ENCODE measurements around the gene PEX11B. TPM values are rescaled to one million over a fixed set of nuclear protein-coding genes. Genes with fewer than 3 reads are reported as not detected.

Gene PEX11B
- total RNA-seq, 1 donor from 2014 or later: 47.7 TPM

- TF ChIP-seq CTCF (IDR thresholded peaks at IDR 0.05): no peak
- DNase-seq (no peak), ATAC-seq (ENCODE audit: low read depth) (no peak)
- Mint-ChIP-seq H3K4me1 (peaks cover 40% of the 10 kb centered on the region), H3K9me3 (no peaks in the 10 kb centered on the region), H3K27me3 (no peaks in the 10 kb centered on the region), H3K4me3 (no peak overlapping the region), H3K36me3 (ENCODE audit: low read depth) (peaks cover 25% of the 10 kb centered on the region), H3K27ac (no peak overlapping the region)
- ChIA-PET POLR2A (interaction anchor here (0.6 to 1.9 kb wide), 3 partner anchors 10 to 98 kb away, joined by 3 to 10 read pairs (median 4); partner anchors contain the start of genes ANKRD34A, POLR3GL and RBM8A), CTCF (no interaction called here)
- intact Hi-C loops (cut with micrococcal nuclease): no loop called here
Observed at GRCh38 chr1:145953861-145954260, 35.3 kb upstream of the PEX11B start.

DNA sequence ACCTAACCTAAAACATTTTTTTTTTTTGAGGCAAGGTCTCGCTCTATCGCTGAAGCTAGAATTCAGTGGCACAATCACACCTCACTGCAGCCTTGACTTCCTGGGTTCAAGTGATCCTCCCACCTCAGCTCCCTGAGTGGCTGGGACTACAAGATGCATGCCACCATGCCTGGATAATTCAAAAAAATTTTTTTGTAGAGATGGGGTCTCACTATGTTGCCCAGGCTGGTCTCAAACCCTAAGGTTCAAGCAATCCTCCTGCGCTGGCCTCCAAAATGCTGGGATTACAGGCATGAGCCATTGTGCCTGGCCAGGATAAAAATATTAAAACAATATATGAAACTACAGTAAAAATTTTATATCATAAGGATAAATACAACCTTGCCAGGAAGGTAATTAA, 34.4 kb upstream of the PEX11B start:
- peaks cover 31% of the 10 kb centered on the region for H3K4me1 Mint-ChIP-seq
- CTCF ChIA-PET: no interaction called here
- POLR2A ChIA-PET: interaction anchor here (0.6 kb wide), 1 partner anchor 8 kb away, joined by 3 read pairs; no protein-coding TSS in a partner anchor
- ATAC-seq (ENCODE audit: low read depth): no peak
- no peak overlapping the region for H3K4me3 Mint-ChIP-seq
- DNase-seq: no peak
- H3K9me3 Mint-ChIP-seq: no peaks in the 10 kb centered on the region
- intact Hi-C loops (cut with micrococcal nuclease): no loop called here
- peaks cover 25% of the 10 kb centered on the region for H3K36me3 Mint-ChIP-seq (ENCODE audit: low read depth)
- H3K27ac Mint-ChIP-seq: no peak overlapping the region
- no peak for TF ChIP-seq CTCF (IDR thresholded peaks at IDR 0.05)
- no peaks in the 10 kb centered on the region for H3K27me3 Mint-ChIP-seq

DNA sequence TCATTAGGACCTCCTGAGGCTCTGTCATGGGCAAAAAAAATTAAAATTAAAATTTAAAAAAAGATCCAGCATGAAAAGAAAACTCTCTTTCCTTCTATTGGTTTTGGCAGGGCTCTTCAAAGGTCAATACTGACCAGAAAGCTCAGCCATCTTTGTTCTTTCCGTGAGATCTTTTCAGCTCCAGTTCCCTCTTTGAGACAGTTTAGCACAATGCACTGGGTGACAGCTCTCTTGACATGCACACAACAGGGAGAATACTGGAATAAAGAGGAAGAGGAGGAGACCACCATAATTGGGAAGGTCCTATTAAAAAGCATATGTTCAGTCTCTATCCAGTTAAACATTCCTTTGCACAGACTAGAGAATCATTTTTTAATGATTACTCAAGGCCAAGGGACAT, 33.0 kb upstream of the PEX11B start:
- DNase-seq: no peak
- POLR2A ChIA-PET: interaction anchor here (1.0 kb wide), 1 partner anchor 24 kb away, joined by 3 read pairs; the partner anchor contains the start of gene RBM8A
- no peak overlapping the region for H3K27ac Mint-ChIP-seq

GRCh38 chr1:145949219-145949618, 30.7 kb upstream of the PEX11B start:
- peaks cover 2% of the 10 kb centered on the region for H3K4me1 Mint-ChIP-seq
- ChIA-PET CTCF (interaction anchor here (1.1 kb wide), 1 partner anchor 8 kb away, joined by 3 read pairs; the partner anchor contains the start of gene LIX1L), POLR2A (interaction anchor here (1.1 kb wide), 1 partner anchor 15 kb away, joined by 3 read pairs; the partner anchor contains the start of genes ANKRD34A and POLR3GL)
- no peak overlapping the region for H3K4me3 Mint-ChIP-seq
- H3K27me3 Mint-ChIP-seq: no peaks in the 10 kb centered on the region
- DNase-seq (no peak), ATAC-seq (ENCODE audit: low read depth) (no peak)
- TF ChIP-seq CTCF (IDR thresholded peaks at IDR 0.05): no peak
- H3K27ac Mint-ChIP-seq: no peak overlapping the region
- no peaks in the 10 kb centered on the region for H3K9me3 Mint-ChIP-seq
- intact Hi-C loops (cut with micrococcal nuclease): no loop called here
- H3K36me3 Mint-ChIP-seq (ENCODE audit: low read depth): peaks cover 37% of the 10 kb centered on the region

More for the DNA sequence above, 33.0 kb upstream of the PEX11B start:
- Mint-ChIP-seq H3K9me3 (no peaks in the 10 kb centered on the region), H3K4me1 (peaks cover 21% of the 10 kb centered on the region), H3K27me3 (no peaks in the 10 kb centered on the region), H3K36me3 (ENCODE audit: low read depth) (peaks cover 30% of the 10 kb centered on the region), H3K4me3 (no peak overlapping the region)
- no peak for TF ChIP-seq CTCF (IDR thresholded peaks at IDR 0.05)
- no peak for ATAC-seq (ENCODE audit: low read depth)
- intact Hi-C loops (cut with micrococcal nuclease): no loop called here
- CTCF ChIA-PET: no interaction called here

DNA sequence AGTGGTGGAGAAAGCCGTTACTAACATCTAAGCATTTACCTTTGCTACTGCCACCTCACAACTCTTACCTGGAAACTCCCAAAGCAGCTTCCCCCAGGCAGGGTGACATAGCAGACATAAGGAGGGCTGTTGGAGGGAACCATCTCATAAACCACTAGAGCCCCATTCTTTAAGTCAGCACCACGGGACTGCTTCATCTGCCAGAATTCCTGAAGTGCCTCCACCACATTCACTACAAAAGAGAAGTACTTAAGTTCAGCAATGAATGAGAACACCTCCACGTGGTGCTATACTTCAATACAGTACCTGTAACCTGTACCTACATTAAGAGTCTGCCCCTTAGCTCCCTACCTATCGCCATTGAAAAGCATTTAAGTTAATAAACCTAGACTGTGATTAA, 29.0 kb upstream of the PEX11B start:
- no peaks in the 10 kb centered on the region for H3K27me3 Mint-ChIP-seq
- CTCF ChIA-PET: no interaction called here
- H3K36me3 Mint-ChIP-seq (ENCODE audit: low read depth): peaks cover 42% of the 10 kb centered on the region
- ATAC-seq (ENCODE audit: low read depth) (no peak), DNase-seq (no peak)
- H3K9me3 Mint-ChIP-seq: no peaks in the 10 kb centered on the region
- H3K27ac Mint-ChIP-seq: no peak overlapping the region
- no peak for TF ChIP-seq CTCF (IDR thresholded peaks at IDR 0.05)
- intact Hi-C loops (cut with micrococcal nuclease): no loop called here
- POLR2A ChIA-PET: no interaction called here
- H3K4me1 Mint-ChIP-seq: peaks cover 2% of the 10 kb centered on the region
- no peak overlapping the region for H3K4me3 Mint-ChIP-seq
